ENCODE data around the gene PTPDC1.
"Not testable (repeated sequence)": the region's sequence is repeated elsewhere in the genome, so short reads cannot be mapped to it uniquely, and the experiment has no call there.

Gene PTPDC1

GRCh38 chr9:94101162-94101853, 17.0 kb downstream of the PTPDC1 start:
- TF ChIP-seq Cebpa-rat (IDR thresholded peaks at IDR 0.05), result no peak
- Histone ChIP-seq H3K9ac (no peak overlapping the region), H3K27ac (no peak overlapping the region), H3K4me3 (no peak overlapping the region), H3K27me3 (no peaks in the 10 kb centered on the region), H3K4me2 (0 out of 22 replicates have a peak overlapping the region, but pooled peaks of 1 of the 11 experiments have one; percentile 1), H3K9me3 (replicated peaks in 1 of 11) (no peaks in the 10 kb centered on the region), H4K20me1 (no peaks in the 10 kb centered on the region), H3K36me3 (peaks cover under 1 to 39% (median 20%) of the 10 kb centered on the region in 11 experiments; a peak in 19 of 22 replicates), H3K4me1 (no peaks in the 10 kb centered on the region)

GRCh38 chr9:94108584-94108983, 24.3 kb downstream of the PTPDC1 start:
- 0 out of 22 replicates have a peak, but pooled peaks cover 0 to 11% (median 0%) of the 10 kb centered on the region in 11 experiments for H3K36me3 ChIP-seq
- no peak overlapping the region for H3K9ac ChIP-seq
- no peak overlapping the region for H3K27ac ChIP-seq
- no peak for TF ChIP-seq Cebpa-rat (IDR thresholded peaks at IDR 0.05)
- H3K4me2 ChIP-seq, result peak overlapping the region in 2 of 11 experiments; percentile 24 to 48; a peak in 2 of 22 replicates
- H3K27me3 ChIP-seq, result no peaks in the 10 kb centered on the region
- peaks cover 0 to 6% (median 2%) of the 10 kb centered on the region in 10 experiments; a peak in 7 of 20 replicates for H3K4me1 ChIP-seq
- H4K20me1 ChIP-seq, result no peaks in the 10 kb centered on the region
- H3K4me3 ChIP-seq, result no peak overlapping the region
- H3K9me3 ChIP-seq (replicated peaks in 1 of 11), result no peaks in the 10 kb centered on the region

- Histone ChIP-seq H4K20me1 (no peaks in the 10 kb centered on the region), H3K9ac (no peak overlapping the region), H3K4me1 (peaks cover 0 to 6% (median 2%) of the 10 kb centered on the region in 10 experiments; a peak in 7 of 20 replicates), H3K36me3 (no peaks in the 10 kb centered on the region), H3K9me3 (replicated peaks in 1 of 11) (no peaks in the 10 kb centered on the region), H3K27ac (no peak overlapping the region), H3K4me2 (no peak overlapping the region), H3K27me3 (no peaks in the 10 kb centered on the region), H3K4me3 (no peak overlapping the region)
- TF ChIP-seq Cebpa-rat (IDR thresholded peaks at IDR 0.05), result no peak
These were observed 26.6 kb downstream of the PTPDC1 start for GRCh38 chr9:94110821-94111252.

GRCh38 chr9:94111446-94111845, 27.2 kb downstream of the PTPDC1 start:
- Histone ChIP-seq H3K9ac (no peak overlapping the region), H3K9me3 (replicated peaks in 1 of 11) (no peaks in the 10 kb centered on the region), H3K4me3 (no peak overlapping the region), H3K4me1 (peaks cover 0 to 6% (median 2%) of the 10 kb centered on the region in 10 experiments; a peak in 7 of 20 replicates), H3K4me2 (no peak overlapping the region), H3K27ac (no peak overlapping the region), H3K36me3 (no peaks in the 10 kb centered on the region), H4K20me1 (no peaks in the 10 kb centered on the region), H3K27me3 (no peaks in the 10 kb centered on the region)
- no peak for TF ChIP-seq Cebpa-rat (IDR thresholded peaks at IDR 0.05)

- Histone ChIP-seq H3K4me2 (no peak overlapping the region), H3K4me3 (no peak overlapping the region)
These were observed 28.6 kb downstream of the PTPDC1 start for GRCh38 chr9:94112716-94113465.

GRCh38 chr9:94120088-94120487, 35.8 kb downstream of the PTPDC1 start:
- H3K27me3 ChIP-seq, H3K4me3 ChIP-seq, H3K27ac ChIP-seq, H3K4me1 ChIP-seq, H3K9ac ChIP-seq, H3K4me2 ChIP-seq, H4K20me1 ChIP-seq: not testable (repeated sequence)
- peaks cover 0 to 15% (median 4%) of the 10 kb centered on the region in 11 experiments; a peak in 6 of 22 replicates for H3K36me3 ChIP-seq
- H3K9me3 ChIP-seq (replicated peaks in 1 of 11), result peaks cover 6 to 20% (median 13%) of the 10 kb centered on the region in 11 experiments

More at GRCh38 chr9:94112716-94113465, 28.6 kb downstream of the PTPDC1 start:
- no peaks in the 10 kb centered on the region for H4K20me1 ChIP-seq
- H3K9ac ChIP-seq, result no peak overlapping the region
- peaks cover 0 to 6% (median 2%) of the 10 kb centered on the region in 10 experiments; a peak in 7 of 20 replicates for H3K4me1 ChIP-seq
- H3K27ac ChIP-seq, result no peak overlapping the region
- no peaks in the 10 kb centered on the region for H3K9me3 ChIP-seq (replicated peaks in 1 of 11)
- TF ChIP-seq Cebpa-rat (IDR thresholded peaks at IDR 0.05), result no peak
- H3K27me3 ChIP-seq, result no peaks in the 10 kb centered on the region
- no peaks in the 10 kb centered on the region for H3K36me3 ChIP-seq

- no peak for TF ChIP-seq Cebpa-rat (IDR thresholded peaks at IDR 0.05)
- Histone ChIP-seq H4K20me1 (no peaks in the 10 kb centered on the region), H3K27me3 (no peaks in the 10 kb centered on the region), H3K4me3 (no peak overlapping the region), H3K36me3 (peaks cover 0 to 16% (median 6%) of the 10 kb centered on the region in 11 experiments; a peak in 7 of 22 replicates), H3K9me3 (replicated peaks in 1 of 11) (peaks cover 14 to 28% (median 22%) of the 10 kb centered on the region in 11 experiments), H3K4me1 (no peaks in the 10 kb centered on the region), H3K4me2 (no peak overlapping the region), H3K27ac (no peak overlapping the region), H3K9ac (no peak overlapping the region)
These were observed 36.7 kb downstream of the PTPDC1 start for GRCh38 chr9:94120854-94121376.

GRCh38 chr9:94126844-94127243, 42.6 kb downstream of the PTPDC1 start:
- Histone ChIP-seq H3K9me3 (replicated peaks in 1 of 11) (peaks cover 64 to 85% (median 70%) of the 10 kb centered on the region in 11 experiments), H3K27ac (no peak overlapping the region), H3K4me1 (no peaks in the 10 kb centered on the region), H4K20me1 (no peaks in the 10 kb centered on the region), H3K36me3 (peaks cover 0 to 14% (median 6%) of the 10 kb centered on the region in 11 experiments; a peak in 12 of 22 replicates), H3K4me2 (no peak overlapping the region), H3K9ac (no peak overlapping the region), H3K27me3 (no peaks in the 10 kb centered on the region), H3K4me3 (no peak overlapping the region)
- TF ChIP-seq Cebpa-rat (IDR thresholded peaks at IDR 0.05), result no peak

- no peaks in the 10 kb centered on the region for H3K4me1 ChIP-seq
- no peak for TF ChIP-seq Cebpa-rat (IDR thresholded peaks at IDR 0.05)
- H3K27me3 ChIP-seq, result no peaks in the 10 kb centered on the region
- H3K4me2 ChIP-seq, result no peak overlapping the region
- no peak overlapping the region for H3K4me3 ChIP-seq
- H3K9ac ChIP-seq, result no peak overlapping the region
- H4K20me1 ChIP-seq, result no peaks in the 10 kb centered on the region
- peaks cover 0 to 14% (median 6%) of the 10 kb centered on the region in 11 experiments; a peak in 12 of 22 replicates for H3K36me3 ChIP-seq
- H3K27ac ChIP-seq, result no peak overlapping the region
- H3K9me3 ChIP-seq (replicated peaks in 1 of 11), result peaks cover 64 to 85% (median 70%) of the 10 kb centered on the region in 11 experiments
These were observed 43.5 kb downstream of the PTPDC1 start for GRCh38 chr9:94127806-94128205.

Data from BLaER1 treated with 17β-estradiol and CSF1 and Interleukin-3, amounts not matched to agents 10 nM and 100 nM (cell line).